ENCODE measurements around the gene GPRIN2.
"Not testable (repeated sequence)": the region's sequence is repeated elsewhere in the genome, so short reads cannot be mapped to it uniquely, and the experiment has no call there.

Gene GPRIN2

DNA sequence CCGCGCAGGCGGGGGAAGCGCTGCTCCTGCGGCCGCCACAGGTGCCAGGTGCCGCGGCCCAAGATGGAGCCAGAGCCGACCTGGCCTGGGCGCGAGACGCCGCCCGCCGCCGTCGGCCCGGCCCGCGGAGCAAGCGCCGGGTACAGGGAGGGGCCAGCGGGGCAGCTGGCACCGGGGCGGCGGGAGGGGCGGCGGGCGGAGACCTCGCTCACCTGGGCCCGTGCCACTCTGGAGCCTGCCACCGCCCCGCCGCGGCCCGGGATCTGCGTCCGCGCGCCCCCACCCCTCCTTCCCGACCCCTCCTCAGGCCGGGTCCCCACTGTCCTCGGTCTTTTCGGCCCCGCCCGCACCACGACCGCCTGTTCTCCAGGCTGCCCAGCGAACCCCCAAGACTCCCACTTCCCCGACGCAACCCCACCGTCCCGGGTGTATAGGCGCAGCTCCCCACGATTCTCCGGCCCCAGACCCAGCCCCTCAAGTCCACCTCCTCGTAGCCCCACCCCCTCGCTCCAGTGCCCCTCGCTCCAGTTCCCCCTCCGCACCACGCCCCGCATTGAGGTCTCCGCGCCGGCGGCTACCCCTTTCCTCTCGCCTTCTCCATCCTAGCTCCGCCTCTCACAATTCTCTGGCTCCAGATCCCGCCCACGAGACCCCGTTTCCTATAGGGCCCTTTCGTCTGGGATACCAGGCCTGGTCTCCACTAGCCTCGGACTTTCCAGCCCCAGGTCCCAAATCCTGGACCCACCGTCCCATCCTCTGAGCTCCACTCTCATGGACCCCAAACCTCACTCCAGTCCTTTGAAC lies at the start of gene GPRIN2:
Gene GPRIN2 (minus strand): TSS at position 144 of the 804 bp plus-strand sequence. CDS start 5,922 bp downstream, outside the sequence.
- no peak for DNase-seq (ENCODE audit: low read depth)

DNA sequence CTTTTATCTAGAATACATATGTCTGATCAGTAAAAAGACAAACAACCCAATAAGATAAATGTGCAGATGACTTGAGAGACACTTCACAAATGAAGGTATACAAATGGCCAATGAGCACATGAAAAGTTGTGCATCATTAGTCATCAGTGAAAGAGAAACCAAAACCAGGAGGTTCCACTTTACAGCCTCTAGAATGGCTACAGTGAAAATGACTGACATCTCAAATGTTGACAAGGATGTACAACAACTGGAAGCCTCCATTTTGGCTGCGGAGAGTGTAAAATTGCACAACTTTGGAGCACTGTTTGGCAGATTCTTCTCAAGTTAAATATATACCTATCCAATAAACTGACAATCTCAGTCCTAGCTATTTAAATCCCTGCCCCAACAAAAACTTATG lies 44.1 kb upstream of the GPRIN2 start:
- DNase-seq (ENCODE audit: low read depth) = not testable (repeated sequence)

- DNase-seq (ENCODE audit: low read depth) = not testable (repeated sequence)
Observed at GRCh38 chr10:46597616-46598246, 41.3 kb upstream of the GPRIN2 start.

- DNase-seq (ENCODE audit: low read depth) = not testable (repeated sequence)
Observed at GRCh38 chr10:46596570-46596969, 40.1 kb upstream of the GPRIN2 start.

DNA sequence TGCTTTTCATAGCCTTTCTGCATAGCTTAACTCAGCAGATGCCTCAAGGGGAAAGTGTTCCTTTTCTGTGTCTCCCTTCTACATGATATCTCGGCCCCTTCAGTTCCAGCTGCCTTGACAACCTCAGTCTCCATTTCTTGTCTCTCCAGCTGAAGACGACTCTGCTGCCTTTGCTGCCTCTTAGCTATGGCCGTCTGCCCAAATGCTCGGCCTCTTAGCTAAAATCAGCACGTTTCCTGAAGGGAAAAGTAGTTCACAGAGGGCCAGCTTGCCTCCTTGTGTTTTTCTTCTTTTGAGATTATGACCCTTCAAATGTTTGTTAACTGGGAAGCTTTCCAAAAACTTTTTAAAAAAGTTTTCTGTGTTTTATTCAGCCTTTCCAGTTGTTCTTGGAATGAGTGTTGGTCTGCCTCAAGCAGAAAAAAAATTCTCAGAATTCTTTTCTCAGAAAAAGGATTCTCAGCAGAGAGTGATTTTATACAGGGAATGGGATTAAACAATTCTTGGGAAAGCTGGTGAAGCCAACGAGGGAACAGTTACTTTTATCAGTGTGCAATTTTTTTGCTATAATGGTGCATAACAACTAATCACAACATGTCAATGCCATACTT lies 38.1 kb upstream of the GPRIN2 start:
- not testable (repeated sequence) for DNase-seq (ENCODE audit: low read depth)

DNA sequence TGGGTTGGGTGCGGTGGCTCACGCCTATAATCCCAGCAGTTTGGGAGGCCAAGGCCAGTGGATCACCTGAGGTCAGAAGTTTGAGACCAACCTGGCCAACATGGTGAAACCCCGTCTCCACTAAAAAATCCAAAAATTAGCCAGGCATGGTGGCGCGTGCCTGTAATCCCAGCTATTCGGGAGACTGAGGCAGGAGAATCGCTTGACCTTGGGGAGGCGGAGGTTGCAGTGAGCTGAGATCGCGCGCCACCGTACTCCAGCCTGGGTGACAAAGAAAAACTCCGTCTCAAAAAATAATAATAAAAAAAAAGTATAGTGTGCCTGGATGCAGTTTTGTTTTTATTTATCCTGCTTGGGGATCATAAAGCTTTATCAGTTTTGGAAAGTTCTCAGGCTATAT lies 36.8 kb upstream of the GPRIN2 start:
- DNase-seq (ENCODE audit: low read depth) = not testable (repeated sequence)

DNA sequence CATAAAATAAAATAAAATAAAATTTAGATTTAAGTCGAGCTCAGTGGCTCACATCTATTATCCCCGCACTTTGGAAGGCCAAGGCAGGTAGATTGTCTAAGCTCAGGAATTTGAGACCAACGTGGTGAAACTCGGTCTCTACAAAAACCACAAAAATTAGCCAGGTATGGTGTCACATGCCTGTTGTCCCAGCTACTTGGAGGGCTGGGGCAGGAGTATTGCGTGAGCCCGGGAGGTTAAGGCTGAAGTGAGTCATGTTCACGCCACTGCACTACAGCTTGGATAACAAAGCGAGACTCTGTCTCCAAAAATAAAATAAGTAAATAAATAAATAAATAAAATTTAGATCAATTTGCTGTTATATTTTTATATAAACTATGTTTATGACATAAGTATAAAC lies 34.6 kb upstream of the GPRIN2 start:
- DNase-seq (ENCODE audit: low read depth) = not testable (repeated sequence)

DNA sequence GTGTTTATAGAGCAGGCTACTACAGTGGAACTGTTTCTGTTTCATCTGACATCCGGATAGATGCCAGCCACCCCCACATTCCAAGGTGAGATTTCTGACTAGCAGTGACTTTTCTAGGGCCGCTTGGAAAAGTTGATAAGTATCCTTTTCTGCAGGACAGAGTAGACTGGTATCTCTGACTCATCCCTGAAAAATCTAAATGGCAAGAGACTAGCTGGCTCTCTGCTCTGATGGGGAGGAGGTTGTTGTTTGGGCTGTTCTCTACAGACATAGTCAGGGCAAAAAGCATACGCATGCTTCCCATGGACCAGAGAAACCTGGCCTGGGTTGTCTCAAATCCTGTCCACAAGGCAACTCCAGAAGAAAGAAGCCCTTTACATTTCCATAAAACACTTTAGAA lies 33.1 kb upstream of the GPRIN2 start:
- DNase-seq (ENCODE audit: low read depth) = not testable (repeated sequence)

DNA sequence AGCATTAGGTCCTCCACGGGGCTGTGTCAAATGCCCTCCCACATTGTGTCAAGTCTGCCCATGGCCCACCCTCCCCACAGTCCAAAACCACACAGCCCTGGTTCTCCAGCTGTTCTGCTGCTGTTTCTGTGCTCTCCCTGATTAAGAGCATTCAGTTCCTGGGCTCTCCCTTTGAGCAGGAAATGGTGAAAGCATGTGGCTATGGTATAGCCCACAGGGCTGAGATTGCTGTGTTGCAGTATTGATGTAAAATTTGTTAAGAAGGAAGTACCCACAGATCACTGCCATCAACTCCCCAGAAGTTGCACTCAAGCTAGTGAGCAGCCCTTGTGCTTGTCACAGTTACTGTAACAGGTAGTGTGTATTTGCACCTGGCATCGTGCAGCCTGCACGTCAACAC lies 31.8 kb upstream of the GPRIN2 start:
- not testable (repeated sequence) for DNase-seq (ENCODE audit: low read depth)

DNA sequence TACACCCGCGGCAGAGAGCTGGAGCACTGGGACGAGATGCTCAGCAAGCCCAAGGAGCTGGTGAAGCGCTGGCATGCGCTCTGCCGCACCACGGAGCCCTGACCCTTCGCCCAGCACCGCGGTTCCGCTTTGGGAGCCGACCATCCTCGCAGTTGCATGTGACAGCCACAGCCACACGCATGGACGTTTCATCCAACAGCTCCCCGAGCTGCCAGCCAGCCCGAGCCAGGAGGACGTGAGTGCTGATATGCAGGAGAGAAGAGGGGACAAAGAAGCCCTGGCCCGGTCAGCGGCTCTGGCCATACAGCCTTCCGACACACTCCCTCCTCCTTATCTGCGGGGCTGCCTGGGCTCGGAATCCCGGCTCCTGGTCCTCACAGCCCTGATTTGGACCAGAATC lies 31.1 kb upstream of the GPRIN2 start:
- not testable (repeated sequence) for DNase-seq (ENCODE audit: low read depth)

DNA sequence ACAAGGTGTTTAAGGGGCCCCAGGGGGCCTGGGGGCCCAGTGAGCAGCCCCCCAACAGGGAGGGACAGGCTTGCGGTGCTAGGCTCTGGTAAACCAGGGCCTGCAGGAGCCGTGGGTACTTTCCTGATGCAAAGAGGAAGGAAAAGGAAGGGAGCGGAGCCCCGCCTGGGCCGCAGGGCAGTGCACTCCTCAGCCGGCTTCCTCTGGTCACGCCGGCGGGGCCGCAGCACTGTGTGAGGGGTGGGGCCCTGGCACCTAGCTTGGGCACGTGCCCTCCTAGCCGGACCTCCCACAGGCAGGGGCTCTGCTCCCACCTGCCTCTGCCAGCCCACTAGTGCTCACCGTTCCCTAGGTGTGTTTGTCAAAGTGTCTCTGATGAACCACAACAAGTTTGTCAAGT lies 28.8 kb upstream of the GPRIN2 start:
- DNase-seq (ENCODE audit: low read depth) = not testable (repeated sequence)

DNA sequence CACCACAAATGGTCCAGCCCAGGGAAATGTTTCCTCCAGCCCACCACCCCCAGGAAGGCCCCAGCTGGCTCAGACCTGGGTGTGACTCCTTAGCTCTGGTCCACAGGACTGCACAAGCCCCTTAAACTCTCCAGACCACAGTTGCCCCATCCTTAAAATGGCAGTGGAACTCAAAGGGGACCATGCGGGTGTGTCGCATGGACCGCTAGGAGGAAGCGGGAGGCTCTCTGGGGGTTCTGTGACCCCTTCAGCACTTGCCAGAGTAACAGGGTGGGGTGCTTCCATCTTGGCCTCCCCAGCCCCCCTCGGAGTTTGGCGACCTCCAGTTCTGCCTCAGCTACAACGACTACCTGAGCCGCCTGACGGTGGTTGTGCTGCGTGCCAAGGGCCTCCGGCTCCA lies 27.7 kb upstream of the GPRIN2 start:
- not testable (repeated sequence) for DNase-seq (ENCODE audit: low read depth)

DNA sequence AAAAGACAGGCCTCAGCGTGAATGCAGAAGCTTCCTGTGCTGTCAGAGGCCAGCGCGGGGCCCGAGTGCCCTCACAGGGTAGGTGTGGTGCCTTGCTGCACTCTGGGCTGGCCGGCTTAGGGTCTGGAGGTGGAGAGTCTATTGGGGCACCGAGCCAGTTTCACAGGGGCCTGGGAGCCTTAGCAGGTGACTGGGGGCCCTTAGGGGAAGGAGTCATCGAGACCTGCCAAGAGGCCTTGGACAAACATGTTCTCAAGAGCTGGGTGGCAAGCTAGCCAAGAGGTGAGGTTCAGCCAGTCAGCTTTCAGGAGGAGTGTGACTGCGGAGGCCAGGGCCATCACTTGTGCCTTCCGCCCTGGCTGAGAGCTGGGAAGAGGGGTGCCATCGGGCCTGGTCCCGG lies 26.1 kb upstream of the GPRIN2 start:
- not testable (repeated sequence) for DNase-seq (ENCODE audit: low read depth)

GRCh38 chr10:46581997-46582396 lies 25.5 kb upstream of the GPRIN2 start:
- not testable (repeated sequence) for DNase-seq (ENCODE audit: low read depth)

DNA sequence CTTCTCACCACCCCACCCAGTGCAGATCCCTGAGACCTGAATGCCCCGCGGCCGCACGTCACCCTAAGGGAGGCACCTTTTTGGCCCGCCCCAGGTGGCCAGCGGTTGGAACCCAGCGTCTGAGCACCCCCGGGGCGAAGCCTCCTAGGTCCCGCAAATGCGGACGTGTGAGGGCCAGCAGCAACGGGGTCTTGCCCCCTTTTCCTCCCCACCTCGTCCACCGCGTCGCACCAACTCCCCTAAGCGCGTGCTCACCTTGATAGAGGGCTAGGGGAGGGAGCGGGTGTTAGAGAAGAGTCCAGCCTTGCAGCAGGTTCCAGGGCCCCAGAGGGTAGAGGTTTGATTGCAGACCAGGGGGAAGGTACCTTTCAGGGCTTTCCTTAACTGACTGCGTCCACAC lies 22.9 kb upstream of the GPRIN2 start:
- DNase-seq (ENCODE audit: low read depth) = not testable (repeated sequence)

- DNase-seq (ENCODE audit: low read depth) = not testable (repeated sequence)
Observed at GRCh38 chr10:46578474-46579178, 22.2 kb upstream of the GPRIN2 start, which contains the start of gene SYT15. Gene SYT15 (plus strand): TSS chr10:46579128. CDS start chr10:46579169, 41 bp downstream.

GRCh38 chr10:46577624-46578473 lies 21.4 kb upstream of the GPRIN2 start:
- DNase-seq (ENCODE audit: low read depth) = not testable (repeated sequence)

DNA sequence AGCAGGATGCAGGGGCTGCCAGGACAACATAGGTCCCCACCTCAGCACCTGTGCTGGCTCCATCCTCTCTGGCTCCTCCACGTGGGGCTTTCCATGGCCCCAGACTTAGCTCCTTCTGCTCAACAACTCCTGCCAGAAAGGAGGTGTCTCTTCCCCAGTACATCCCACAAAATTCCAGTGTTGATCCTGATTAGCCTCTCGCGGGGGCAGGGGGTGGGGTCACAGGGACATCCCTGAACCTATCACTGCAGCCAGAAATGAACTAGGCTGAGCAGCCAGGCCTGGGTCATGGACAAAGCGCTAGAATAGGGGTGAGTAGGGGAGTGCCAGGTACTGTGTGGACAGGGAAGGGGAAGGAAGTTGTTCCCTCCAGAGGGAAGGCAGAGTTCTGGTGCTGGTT lies 17.4 kb upstream of the GPRIN2 start:
- not testable (repeated sequence) for DNase-seq (ENCODE audit: low read depth)

DNA sequence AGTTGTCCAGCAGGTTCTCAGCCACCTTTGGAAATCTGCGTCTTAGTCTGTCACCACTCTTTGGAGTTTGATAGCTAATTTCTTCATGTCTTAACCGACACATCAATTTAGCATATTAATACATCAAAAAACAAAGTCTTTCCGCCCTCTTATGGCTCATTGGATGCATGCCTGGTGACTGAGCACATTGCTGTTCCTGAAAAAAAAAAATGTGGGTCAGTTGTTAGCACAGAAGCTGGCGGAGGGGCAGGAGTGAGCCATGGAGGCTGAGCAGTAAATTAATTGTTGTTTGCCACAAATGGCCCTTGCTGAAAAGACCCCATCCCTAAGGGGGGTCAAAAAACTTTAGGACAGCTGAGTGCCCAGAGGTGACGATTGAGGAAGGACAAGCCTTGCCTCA lies 16.9 kb upstream of the GPRIN2 start:
- not testable (repeated sequence) for DNase-seq (ENCODE audit: low read depth)

DNA sequence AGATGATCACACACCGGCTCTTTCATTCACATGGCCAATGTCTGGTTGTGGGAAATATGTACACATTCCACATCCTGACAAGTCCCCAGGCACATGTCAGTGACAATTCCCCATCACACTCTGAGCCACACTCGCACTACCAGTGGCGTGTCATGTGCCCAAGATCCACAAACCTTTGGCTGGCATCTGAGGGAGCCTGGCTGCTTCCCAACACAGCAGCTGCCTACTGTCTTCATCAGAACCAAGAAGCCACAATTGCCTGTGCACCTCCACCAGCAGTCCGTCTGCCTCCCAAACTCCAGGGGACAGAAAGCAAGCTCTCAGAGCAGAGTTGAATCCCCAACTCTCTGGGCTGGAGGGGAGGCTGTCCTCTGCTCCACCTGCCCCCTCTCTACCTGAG lies 16.3 kb upstream of the GPRIN2 start:
- not testable (repeated sequence) for DNase-seq (ENCODE audit: low read depth)

- DNase-seq (ENCODE audit: low read depth) = not testable (repeated sequence)
Observed at GRCh38 chr10:46570655-46571054, 14.2 kb upstream of the GPRIN2 start.
